GM18867 (cell line): Measurements from ENCODE around the gene ZC2HC1C.

Experiments used
- ATAC-seq: cut with Tn5 transposase; IDR thresholded peaks from one replicate; pipeline ENCODE4 v1.9.1; 2021; ENCODE audit warnings: mild to moderate bottlenecking, moderate library complexity; ENCODE audit not compliant: unreplicated experiment

The ZC2HC1C gene

GRCh38 chr14:75128596-75128990 lies 59.2 kb downstream of the ZC2HC1C start:
- ATAC-seq: no peak
